ENCODE data around the gene CD8B. TPM values are rescaled to one million over a fixed set of nuclear protein-coding genes. Genes with fewer than 3 reads are reported as not detected.

The CD8B gene
- total RNA-seq, 4 donors from 2014 or later, result 0.23 to 2.2 TPM; not detected in 2

DNA sequence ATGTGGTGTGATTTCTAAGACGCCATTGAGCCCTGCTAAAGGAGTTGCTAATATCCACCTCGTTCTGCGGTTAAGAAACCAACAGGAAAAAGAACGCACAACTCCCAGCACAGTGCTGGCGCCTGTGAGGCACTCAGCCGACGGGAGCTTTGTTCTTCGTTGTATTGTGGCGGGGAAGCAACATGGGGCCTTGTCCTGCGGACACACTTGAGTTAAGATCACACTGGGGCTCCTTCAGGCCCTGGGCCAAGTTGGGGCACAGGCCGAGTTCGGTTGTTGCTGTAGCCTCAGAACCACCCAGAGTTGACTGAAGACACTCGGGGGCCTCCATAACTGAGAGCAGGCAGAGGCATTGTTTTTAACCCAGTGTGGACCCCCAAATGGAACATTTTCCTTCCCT lies 40.4 kb downstream of the CD8B start:
- Histone ChIP-seq H3K9me3 (no peaks in the 10 kb centered on the region), H3K27ac (no peak overlapping the region), H3K27me3 (no peaks in the 10 kb centered on the region), H3K4me3 (no peak overlapping the region), H3K4me1 (no peaks in the 10 kb centered on the region), H3K36me3 (no peaks in the 10 kb centered on the region)
- intact Hi-C loops (cut with DNase I; ENCODE audit: low total_unique reads) (no loop called here), in situ Hi-C loops (cut with MboI; ENCODE audit: low sequenced_read_pairs in 4 of 4) (no loop called here)
- no peak for DNase-seq
- TF ChIP-seq CTCF (IDR thresholded peaks at IDR 0.05 in 4 of 5, conservative IDR thresholded peaks at IDR 0.05 in 1 of 5) (no peak), POLR2A (IDR thresholded peaks at IDR 0.05) (no peak)
- no peak for ATAC-seq

GRCh38 chr2:86818957-86819356 lies 42.7 kb downstream of the CD8B start:
- Histone ChIP-seq H3K36me3 (no peaks in the 10 kb centered on the region), H3K4me3 (no peak overlapping the region), H3K27me3 (no peaks in the 10 kb centered on the region), H3K27ac (no peak overlapping the region), H3K9me3 (no peaks in the 10 kb centered on the region), H3K4me1 (no peaks in the 10 kb centered on the region)
- in situ Hi-C loops (cut with MboI; ENCODE audit: low sequenced_read_pairs in 4 of 4) (no loop called here), intact Hi-C loops (cut with DNase I; ENCODE audit: low total_unique reads) (no loop called here)
- ATAC-seq (no peak), DNase-seq (no peak)
- TF ChIP-seq CTCF (IDR thresholded peaks at IDR 0.05 in 4 of 5, conservative IDR thresholded peaks at IDR 0.05 in 1 of 5), result no peak
- TF ChIP-seq POLR2A (IDR thresholded peaks at IDR 0.05), result no peak

DNA sequence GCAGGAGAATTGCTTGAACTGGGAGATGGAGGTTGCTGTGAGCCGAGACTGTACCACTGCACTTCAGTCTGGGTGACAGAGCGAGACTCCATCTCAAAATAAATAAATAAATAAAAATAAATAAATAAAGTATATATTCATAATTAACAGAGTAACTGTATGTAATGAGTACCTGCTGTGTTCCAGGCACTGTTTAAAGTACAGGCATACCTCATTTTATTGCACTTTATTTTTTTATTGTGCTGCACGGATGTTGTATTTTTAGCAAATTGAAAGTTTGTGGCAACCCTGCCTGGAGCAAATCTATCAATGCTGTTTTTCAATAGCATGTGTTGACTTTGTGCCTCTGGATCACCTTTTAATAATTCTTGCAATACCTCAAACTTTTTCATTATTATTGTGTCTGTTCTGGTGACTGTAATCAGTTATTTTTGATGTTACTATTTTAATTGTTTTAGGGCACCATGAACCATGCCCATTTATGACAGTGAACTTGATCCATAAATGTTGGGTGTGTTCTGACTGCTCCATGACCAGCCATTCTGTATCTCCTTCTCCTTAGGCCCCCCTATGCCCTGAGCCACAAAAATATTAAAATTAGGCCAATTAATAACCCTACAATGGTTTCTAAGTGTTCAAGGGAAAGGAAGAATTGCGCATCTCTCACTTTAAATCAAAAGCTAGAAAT lies 43.4 kb downstream of the CD8B start:
- H3K4me3 ChIP-seq, result no peak overlapping the region
- ATAC-seq (no peak), DNase-seq (no peak)
- intact Hi-C loops (cut with DNase I; ENCODE audit: low total_unique reads) (no loop called here), in situ Hi-C loops (cut with MboI; ENCODE audit: low sequenced_read_pairs in 4 of 4) (no loop called here)
- TF ChIP-seq POLR2A (IDR thresholded peaks at IDR 0.05) (no peak), CTCF (IDR thresholded peaks at IDR 0.05 in 4 of 5, conservative IDR thresholded peaks at IDR 0.05 in 1 of 5) (no peak)
- H3K36me3 ChIP-seq, result no peaks in the 10 kb centered on the region
- no peak overlapping the region for H3K27ac ChIP-seq
- no peaks in the 10 kb centered on the region for H3K27me3 ChIP-seq
- no peaks in the 10 kb centered on the region for H3K4me1 ChIP-seq
- H3K9me3 ChIP-seq, result no peaks in the 10 kb centered on the region

GRCh38 chr2:86815611-86816010 lies 46.1 kb downstream of the CD8B start:
- in situ Hi-C loops (cut with MboI; ENCODE audit: low sequenced_read_pairs in 4 of 4), result no loop called here
- Histone ChIP-seq H3K4me1 (no peaks in the 10 kb centered on the region), H3K9me3 (no peaks in the 10 kb centered on the region), H3K36me3 (no peaks in the 10 kb centered on the region), H3K27me3 (peaks cover 0 to 15% (median 7%) of the 10 kb centered on the region in 3 donors), H3K4me3 (no peak overlapping the region), H3K27ac (no peak overlapping the region)
- intact Hi-C loops (cut with DNase I; ENCODE audit: low total_unique reads), result no loop called here
- ATAC-seq (no peak), DNase-seq (no peak)
- TF ChIP-seq POLR2A (IDR thresholded peaks at IDR 0.05), result no peak
- TF ChIP-seq CTCF (IDR thresholded peaks at IDR 0.05 in 4 of 5, conservative IDR thresholded peaks at IDR 0.05 in 1 of 5), result no peak

All from gastrocnemius medialis (tissue), 4 donors.